ENCODE measurements around the gene MYO15B. TPM values are rescaled to one million over a fixed set of nuclear protein-coding genes. Genes with fewer than 3 reads are reported as not detected.

The MYO15B gene
- total and polyA plus RNA-seq, 2 donors (not counting 1 experiment from before 2014, with no cell fraction given): 452 to 1,019 TPM

GRCh38 chr17:75539967-75540729 is 47.5 kb upstream of the MYO15B start:
- no peaks in the 10 kb centered on the region for H3K4me1 Mint-ChIP-seq
- Histone ChIP-seq H3K27ac (ENCODE audit: low read length in 2 of 2) (no peak overlapping the region), H3K4me2 (replicated peaks; ENCODE audit: low read depth, low read length, poor library complexity, severe bottlenecking) (no peak overlapping the region), H3K79me2 (ENCODE audit: control insufficient read depth, insufficient read depth, low read length) (no peaks in the 10 kb centered on the region), H3K4me1 (ENCODE audit: control insufficient read depth in 2 of 2, insufficient read depth in 2 of 2, low read length in 2 of 2) (peaks cover under 1 to 9% of the 10 kb centered on the region in 2 donors), H3K9ac (ENCODE audit: low read length) (no peak overlapping the region), H3K4me3 (ENCODE audit: control extremely low read depth in 1 of 5, extremely low read depth in 1 of 5, insufficient read depth in 1 of 5, low read depth in 2 of 5, low read length in 4 of 5) (no peak overlapping the region), H3K27me3 (replicated peaks in 1 of 4; ENCODE audit: control extremely low read depth in 1 of 4, control insufficient read depth in 3 of 4, insufficient read depth in 4 of 4, low read length in 3 of 4) (no peaks in the 10 kb centered on the region), H4K20me1 (ENCODE audit: control insufficient read depth, insufficient read depth, low read length, poor library complexity, severe bottlenecking) (no peaks in the 10 kb centered on the region), H3K36me3 (replicated peaks in 1 of 2; ENCODE audit: control extremely low read depth in 1 of 2, control insufficient read depth in 1 of 2, extremely low read depth in 1 of 2, insufficient read depth in 2 of 2, low read length in 1 of 2) (no peaks in the 10 kb centered on the region), H3K9me3 (ENCODE audit: control extremely low read depth in 1 of 3, control insufficient read depth in 2 of 3, insufficient read depth in 1 of 3, low read length in 2 of 3) (no peaks in the 10 kb centered on the region), H2AFZ (ENCODE audit: insufficient read depth, low read depth, low read length, poor library complexity, severe bottlenecking) (no peak overlapping the region)
- DNase-seq (no peak), ATAC-seq (ENCODE audit: low read depth) (no peak)
- H3K9me3 Mint-ChIP-seq (ENCODE audit: insufficient read depth): no peaks in the 10 kb centered on the region
- H3K27me3 Mint-ChIP-seq: no peaks in the 10 kb centered on the region
- 88% methylated on average over 11 of the region's 13 CpGs for WGBS (ENCODE audit: insufficient coverage)
- H3K27ac Mint-ChIP-seq: no peak overlapping the region
- intact Hi-C loops (cut with micrococcal nuclease): no loop called here
- CTCF ChIA-PET: no interaction called here
- no peak for TF ChIP-seq EZH2 (IDR thresholded peaks at IDR 0.05; ENCODE audit: borderline replicate concordance, insufficient read depth, low read depth, low read length, poor library complexity, severe bottlenecking)
- no peak for TF ChIP-seq CTCF (IDR thresholded peaks at IDR 0.05)
- H3K4me3 Mint-ChIP-seq: no peak overlapping the region
- POLR2A ChIA-PET: no interaction called here

- Histone ChIP-seq H3K9me3 (ENCODE audit: control extremely low read depth in 1 of 3, control insufficient read depth in 2 of 3, insufficient read depth in 1 of 3, low read length in 2 of 3) (no peaks in the 10 kb centered on the region), H2AFZ (ENCODE audit: insufficient read depth, low read depth, low read length, poor library complexity, severe bottlenecking) (no peak overlapping the region), H3K4me1 (ENCODE audit: control insufficient read depth in 2 of 2, insufficient read depth in 2 of 2, low read length in 2 of 2) (peaks cover 0 to under 1% of the 10 kb centered on the region in 2 donors), H3K79me2 (ENCODE audit: control insufficient read depth, insufficient read depth, low read length) (no peaks in the 10 kb centered on the region), H3K27me3 (replicated peaks in 1 of 4; ENCODE audit: control extremely low read depth in 1 of 4, control insufficient read depth in 3 of 4, insufficient read depth in 4 of 4, low read length in 3 of 4) (no peaks in the 10 kb centered on the region), H3K4me2 (replicated peaks; ENCODE audit: low read depth, low read length, poor library complexity, severe bottlenecking) (no peak overlapping the region), H3K4me3 (ENCODE audit: control extremely low read depth in 1 of 5, extremely low read depth in 1 of 5, insufficient read depth in 1 of 5, low read depth in 2 of 5, low read length in 4 of 5) (no peak overlapping the region), H3K9ac (ENCODE audit: low read length) (no peak overlapping the region), H3K27ac (ENCODE audit: low read length in 2 of 2) (no peak overlapping the region), H3K36me3 (replicated peaks in 1 of 2; ENCODE audit: control extremely low read depth in 1 of 2, control insufficient read depth in 1 of 2, extremely low read depth in 1 of 2, insufficient read depth in 2 of 2, low read length in 1 of 2) (no peaks in the 10 kb centered on the region), H4K20me1 (ENCODE audit: control insufficient read depth, insufficient read depth, low read length, poor library complexity, severe bottlenecking) (no peaks in the 10 kb centered on the region)
- no peak overlapping the region for H3K4me3 Mint-ChIP-seq
- ATAC-seq (ENCODE audit: low read depth) (no peak), DNase-seq (no peak)
- TF ChIP-seq EZH2 (IDR thresholded peaks at IDR 0.05; ENCODE audit: borderline replicate concordance, insufficient read depth, low read depth, low read length, poor library complexity, severe bottlenecking) (no peak), CTCF (IDR thresholded peaks at IDR 0.05) (no peak)
- H3K27ac Mint-ChIP-seq: no peak overlapping the region
- POLR2A ChIA-PET: no interaction called here
- intact Hi-C loops (cut with micrococcal nuclease): no loop called here
- H3K4me1 Mint-ChIP-seq: no peaks in the 10 kb centered on the region
- WGBS (ENCODE audit: insufficient coverage): 86% methylated on average over 2 of the region's 4 CpGs
- no peaks in the 10 kb centered on the region for H3K27me3 Mint-ChIP-seq
- no peaks in the 10 kb centered on the region for H3K9me3 Mint-ChIP-seq (ENCODE audit: insufficient read depth)
- CTCF ChIA-PET: no interaction called here
Measured at GRCh38 chr17:75540923-75541503, 46.6 kb upstream of the MYO15B start.
